Measurements from ENCODE around the gene ANGPTL2.

- no peak for TF ChIP-seq POLR2A (IDR thresholded peaks at IDR 0.05; ENCODE audit: borderline replicate concordance, extremely low read depth, insufficient read depth, insufficient read length)
- TF ChIP-seq TCF7L2 (IDR thresholded peaks at IDR 0.05; ENCODE audit: borderline replicate concordance, extremely low read depth, insufficient read depth, insufficient read length) = no peak
- TF ChIP-seq, protein P1, sequence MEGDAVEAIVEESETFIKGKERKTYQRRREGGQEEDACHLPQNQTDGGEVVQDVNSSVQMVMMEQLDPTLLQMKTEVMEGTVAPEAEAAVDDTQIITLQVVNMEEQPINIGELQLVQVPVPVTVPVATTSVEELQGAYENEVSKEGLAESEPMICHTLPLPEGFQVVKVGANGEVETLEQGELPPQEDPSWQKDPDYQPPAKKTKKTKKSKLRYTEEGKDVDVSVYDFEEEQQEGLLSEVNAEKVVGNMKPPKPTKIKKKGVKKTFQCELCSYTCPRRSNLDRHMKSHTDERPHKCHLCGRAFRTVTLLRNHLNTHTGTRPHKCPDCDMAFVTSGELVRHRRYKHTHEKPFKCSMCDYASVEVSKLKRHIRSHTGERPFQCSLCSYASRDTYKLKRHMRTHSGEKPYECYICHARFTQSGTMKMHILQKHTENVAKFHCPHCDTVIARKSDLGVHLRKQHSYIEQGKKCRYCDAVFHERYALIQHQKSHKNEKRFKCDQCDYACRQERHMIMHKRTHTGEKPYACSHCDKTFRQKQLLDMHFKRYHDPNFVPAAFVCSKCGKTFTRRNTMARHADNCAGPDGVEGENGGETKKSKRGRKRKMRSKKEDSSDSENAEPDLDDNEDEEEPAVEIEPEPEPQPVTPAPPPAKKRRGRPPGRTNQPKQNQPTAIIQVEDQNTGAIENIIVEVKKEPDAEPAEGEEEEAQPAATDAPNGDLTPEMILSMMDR (IDR thresholded peaks at IDR 0.05 in 2 of 3, conservative IDR thresholded peaks at IDR 0.05 in 1 of 3; ENCODE audit: borderline replicate concordance in 1 of 3, insufficient read depth in 1 of 3, low read depth in 2 of 3, low read length in 2 of 3) = no peak
Measured at GRCh38 chr9:127084076-127085039, 38.1 kb downstream of the ANGPTL2 start.

Data from HCT116 (cell line).